ENCODE measurements around the gene TMEM225B.

DNA sequence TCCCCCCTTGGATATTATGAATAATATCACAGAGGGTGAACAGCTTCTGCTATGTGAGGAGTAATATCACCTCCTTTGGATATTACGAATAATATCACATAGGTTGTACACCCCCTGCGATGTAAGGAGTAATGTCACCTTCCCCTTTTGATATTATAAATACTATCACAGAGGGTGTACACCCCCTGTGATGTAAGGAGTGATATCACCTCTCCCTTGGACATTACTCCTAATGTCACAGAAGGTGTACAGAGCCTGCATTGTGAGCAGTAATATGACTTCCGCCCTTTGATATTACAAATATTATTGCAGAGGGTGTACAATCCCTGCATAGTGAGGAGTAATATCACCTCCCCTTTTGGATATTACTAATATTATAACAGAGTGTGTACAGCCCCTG, 9.2 kb upstream of the TMEM225B start:
- TF ChIP-seq EZH2 (IDR thresholded peaks at IDR 0.05; ENCODE audit: insufficient read depth, poor library complexity, severe bottlenecking) (no peak), EZH2phosphoT487 (IDR thresholded peaks at IDR 0.05; ENCODE audit: insufficient read depth, low read depth) (no peak)
